GM21423 (cell line): Measurements from ENCODE around the gene RACGAP1.

Experiments
- ATAC-seq: cut with Tn5 transposase; IDR thresholded peaks from one replicate; pipeline ENCODE4 v1.9.1; 2021; ENCODE audit warnings: mild to moderate bottlenecking, moderate library complexity; ENCODE audit not compliant: unreplicated experiment

Gene RACGAP1

DNA sequence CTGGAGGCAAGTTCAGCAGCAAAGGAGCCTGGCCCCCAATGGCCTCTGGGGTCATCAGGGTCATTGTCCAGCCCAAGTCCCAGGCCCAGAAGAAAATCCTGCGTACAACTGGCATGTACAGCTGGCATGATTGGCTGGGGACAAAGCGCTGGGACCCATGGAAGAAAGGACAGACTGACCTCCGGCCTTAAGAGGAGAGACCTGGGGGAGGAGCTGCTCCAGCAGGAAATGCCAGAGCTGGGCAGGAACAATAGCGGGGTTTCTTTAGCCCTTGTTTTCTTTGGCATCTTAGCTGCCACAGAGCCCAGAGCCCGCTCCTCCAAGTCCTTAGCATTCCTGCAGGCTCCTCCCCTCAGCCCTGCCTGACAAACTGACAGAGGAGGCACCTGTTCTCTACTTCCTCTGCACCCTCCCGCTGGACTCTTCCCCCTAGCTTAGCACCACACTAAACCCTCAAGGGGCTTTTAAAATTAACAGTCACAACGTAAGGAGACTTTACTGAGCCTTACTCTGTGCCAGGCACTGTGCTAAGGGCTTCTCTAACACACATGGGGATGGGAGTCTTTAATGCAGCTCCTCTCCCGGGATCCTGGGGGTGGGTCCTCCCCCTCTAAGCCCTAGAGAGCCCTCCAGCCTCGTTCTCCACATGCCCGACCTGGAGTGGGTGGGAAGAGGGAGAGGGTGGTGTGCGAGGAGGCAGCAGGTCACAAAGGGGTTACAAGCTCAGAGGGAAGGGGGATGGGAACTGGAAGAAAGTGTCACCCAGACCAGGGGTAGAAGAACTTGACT lies 65.4 kb downstream of the RACGAP1 start:
- ATAC-seq, result no peak

DNA sequence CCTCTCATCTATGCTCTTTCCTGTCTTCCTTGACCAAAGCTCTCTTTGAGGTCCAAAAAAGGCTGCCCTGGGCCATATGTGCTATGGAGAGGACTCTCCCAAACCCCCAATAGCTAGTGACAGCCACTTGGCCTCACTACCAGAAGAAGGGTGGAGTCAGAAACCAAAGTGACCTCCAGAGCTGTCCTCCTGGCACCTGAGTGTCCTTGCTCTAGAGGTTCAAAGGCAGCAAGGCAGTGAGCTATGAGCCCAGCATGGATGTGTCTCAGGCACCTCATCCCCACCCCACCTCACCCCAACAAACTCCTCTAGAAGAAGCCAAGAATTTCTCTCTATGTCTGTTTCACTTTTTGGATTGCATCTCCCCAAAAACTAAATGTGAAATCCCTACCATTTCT lies 67.7 kb downstream of the RACGAP1 start:
- no peak for ATAC-seq

DNA sequence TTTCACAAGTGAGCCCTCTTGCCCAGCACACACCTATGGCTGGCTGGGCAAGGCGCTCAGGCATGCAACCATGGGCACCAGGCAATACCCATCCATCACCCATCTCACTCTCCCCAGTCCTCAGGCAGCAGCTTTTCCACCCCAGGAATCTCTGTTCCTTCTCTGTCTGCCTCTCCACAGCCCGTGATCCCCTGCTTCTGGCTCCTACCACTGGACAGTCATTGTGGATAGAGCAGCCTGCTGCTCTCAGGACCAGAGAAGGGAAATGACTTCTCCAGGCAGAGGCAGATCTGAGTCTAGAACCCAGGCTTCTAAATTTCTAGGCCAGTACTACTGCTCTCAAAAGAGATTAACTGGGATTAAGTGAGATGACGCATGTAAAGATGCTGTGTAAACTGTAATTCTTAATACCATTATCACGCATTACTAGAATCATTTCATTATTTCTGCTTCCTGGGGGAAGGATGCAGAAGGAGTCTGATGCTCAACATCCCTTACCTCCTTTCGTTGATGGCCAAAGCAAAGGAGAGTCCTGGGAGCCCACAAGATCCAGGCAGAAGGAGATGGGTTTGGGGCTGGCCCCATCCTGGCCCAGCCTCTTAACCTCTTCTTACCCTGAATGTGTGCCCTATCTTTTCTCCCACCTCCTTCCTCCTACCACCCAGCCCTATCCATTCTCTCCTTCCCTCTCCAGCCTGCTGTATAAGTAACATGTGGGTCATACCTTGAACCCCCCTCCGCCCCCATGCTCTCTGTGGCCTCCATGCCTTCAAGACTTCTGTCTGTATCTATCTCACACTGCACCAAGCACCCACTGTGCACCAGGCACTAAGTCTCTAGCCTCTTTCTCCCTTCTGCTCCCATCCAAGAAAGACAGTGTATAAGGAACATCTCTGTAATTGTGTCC lies 68.4 kb downstream of the RACGAP1 start:
- no peak for ATAC-seq

DNA sequence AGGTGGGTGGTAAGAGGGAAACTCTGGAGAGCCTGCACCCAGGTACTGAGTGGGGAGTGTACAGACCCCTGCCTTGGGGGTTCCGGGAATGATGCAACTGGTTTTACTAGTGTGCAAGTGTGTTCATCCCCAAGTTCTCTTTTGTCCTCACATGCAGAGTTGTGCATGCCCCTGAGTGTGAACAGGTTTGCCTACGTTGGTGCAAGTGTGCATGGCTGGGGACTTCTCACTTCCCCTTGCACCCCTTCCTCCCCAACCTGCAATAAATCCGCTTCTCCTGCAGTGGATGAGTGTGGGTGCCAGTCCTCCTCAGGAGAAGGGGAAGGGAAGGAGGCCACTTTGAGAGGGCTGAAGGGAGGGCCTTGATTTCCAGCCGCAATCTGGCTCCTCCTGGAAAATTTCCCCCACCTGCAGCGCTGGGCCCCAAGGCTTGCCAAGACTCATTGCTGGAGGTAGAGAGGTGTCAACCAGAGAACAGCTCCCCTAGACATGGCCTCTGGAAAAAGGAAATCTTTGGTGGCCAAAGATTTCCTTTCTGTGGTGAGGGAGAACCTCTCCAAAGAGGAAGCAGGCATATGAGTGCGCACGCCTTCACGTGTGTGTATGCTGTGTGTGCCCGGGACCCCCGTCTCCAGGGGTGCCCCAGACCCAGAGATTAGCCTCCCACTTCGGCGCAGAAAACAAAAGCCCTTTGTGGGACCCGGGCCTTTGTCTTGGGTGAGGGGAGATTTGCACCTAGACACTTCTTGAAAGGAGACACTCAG lies 69.2 kb downstream of the RACGAP1 start:
- no peak for ATAC-seq

DNA sequence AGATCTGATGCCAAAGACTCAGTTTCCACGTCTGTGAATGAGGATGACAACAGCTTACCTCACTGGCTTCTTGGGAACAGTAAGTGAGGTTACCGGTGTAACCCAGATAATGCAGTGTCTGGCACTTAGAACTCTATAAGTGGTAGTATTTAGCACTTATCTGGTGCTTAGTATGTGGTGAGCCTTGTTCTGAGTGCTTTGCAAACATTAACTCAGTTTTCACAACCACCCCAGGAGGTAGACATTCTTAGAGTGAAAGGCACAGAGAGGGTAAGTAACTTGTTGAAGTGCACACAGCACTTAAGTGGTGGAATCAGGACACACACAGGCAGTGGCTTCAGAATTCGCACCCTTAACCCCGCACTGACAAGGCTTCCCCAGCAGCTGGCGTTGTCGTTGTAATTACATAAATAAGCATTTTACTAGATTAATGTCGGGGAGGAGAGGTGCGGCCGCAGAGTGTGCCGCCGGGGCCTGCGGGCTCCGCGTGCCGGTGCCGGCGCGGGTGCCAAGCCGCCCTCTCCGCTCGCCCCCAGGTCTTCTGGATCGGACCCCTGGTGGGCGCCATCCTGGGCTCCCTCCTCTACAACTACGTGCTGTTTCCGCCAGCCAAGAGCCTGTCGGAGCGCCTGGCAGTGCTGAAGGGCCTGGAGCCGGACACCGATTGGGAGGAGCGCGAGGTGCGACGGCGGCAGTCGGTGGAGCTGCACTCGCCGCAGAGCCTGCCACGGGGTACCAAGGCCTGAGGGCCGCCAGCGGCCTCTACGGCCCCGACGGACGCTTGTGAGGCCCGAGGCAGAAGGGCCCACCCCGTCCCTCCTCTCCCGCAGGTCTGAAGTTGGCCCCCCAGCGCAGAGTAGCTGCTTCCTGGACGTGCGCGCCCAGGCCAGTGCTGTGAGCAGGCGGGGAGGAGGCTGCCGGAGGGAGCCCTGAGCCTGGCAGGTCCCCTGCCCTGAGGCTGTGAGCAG lies 70.1 kb downstream of the RACGAP1 start:
- ATAC-seq, result no peak

DNA sequence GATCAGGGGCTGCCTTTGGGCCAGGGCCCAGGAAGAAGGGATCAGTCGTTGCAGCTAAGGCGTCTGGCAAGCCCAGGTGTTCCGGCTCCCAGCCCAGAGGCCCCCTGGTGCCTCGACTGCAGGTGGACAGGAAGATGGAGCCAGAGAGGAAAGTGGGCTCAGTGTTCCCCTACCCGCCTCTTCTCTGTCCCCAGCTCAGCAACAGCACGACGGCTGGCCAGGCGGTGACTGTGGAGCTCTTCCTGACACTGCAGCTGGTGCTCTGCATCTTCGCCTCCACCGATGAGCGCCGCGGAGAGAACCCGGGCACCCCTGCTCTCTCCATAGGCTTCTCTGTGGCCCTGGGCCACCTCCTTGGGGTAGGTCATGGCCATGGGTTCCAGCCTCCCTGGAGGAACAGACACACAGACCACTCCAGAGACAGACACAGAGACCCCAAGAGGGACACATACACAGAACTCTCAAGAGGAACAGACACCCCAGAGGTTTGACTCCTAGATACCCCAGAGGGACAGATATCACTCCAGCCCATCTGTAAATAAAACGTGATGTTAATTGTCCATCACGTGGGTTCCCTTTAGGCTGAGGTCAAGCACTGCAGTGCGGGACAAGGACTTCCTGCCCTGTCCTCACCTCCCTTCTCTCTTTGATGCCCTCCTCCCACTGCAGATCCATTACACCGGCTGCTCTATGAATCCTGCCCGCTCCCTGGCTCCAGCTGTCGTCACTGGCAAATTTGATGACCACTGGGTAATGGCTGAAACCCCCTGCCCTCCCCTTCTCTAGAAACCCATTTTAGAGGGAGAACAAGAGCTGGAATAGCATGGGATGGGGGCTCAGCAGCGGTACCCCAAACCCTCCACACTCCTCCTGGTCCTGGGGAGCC lies 71.1 kb downstream of the RACGAP1 start:
- ATAC-seq, result no peak

DNA sequence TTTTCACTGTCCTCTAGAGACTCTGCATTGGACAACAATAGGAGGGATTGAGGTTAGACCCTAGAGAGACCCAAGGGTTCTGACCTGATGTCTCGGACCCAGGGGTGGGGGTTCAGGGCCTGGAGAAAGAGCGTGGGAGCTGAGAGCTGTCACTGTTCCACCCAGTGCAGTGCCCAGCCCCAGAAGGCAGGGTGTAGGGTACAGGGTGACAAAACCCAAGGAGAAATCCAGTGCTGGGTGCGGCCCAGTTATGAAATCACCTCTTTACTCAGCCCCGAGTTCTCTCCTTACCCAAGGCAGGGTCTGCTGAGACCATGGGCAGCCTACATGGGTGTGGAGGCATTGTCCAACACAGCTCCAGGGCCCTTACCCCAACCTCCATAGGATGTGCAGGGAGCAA lies 72.1 kb downstream of the RACGAP1 start:
- no peak for ATAC-seq

DNA sequence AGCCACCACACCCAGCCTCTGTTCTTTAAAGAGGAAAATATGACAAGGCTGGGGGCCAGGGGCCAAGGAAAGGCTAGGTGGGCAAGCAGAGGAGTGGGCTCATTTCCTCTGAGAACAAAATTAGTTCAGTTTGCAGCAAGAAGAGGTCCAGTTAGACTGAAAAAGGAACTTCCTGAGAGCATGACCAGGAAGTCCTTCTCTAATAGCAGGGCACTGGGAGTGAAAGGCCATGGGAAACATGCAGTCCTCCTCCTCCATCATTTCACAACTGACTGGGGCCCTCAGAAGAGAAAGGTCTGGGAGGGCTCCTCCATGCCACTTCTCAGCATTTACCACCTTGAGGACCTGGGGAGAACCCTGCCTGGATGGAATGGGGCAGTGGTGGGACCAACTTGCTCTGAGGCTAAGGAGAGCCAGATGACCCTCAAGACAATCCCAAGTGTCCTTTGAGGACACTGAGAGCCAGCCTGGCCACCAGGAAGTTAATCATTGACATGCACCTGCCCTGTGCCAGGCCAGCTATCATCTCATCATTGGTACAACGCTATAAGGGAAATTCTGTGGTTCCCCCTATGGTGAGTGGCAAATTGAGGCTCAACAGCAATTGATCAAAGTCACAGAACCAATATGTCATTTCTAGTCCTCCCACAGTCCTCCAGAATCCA lies 72.8 kb downstream of the RACGAP1 start:
- no peak for ATAC-seq

DNA sequence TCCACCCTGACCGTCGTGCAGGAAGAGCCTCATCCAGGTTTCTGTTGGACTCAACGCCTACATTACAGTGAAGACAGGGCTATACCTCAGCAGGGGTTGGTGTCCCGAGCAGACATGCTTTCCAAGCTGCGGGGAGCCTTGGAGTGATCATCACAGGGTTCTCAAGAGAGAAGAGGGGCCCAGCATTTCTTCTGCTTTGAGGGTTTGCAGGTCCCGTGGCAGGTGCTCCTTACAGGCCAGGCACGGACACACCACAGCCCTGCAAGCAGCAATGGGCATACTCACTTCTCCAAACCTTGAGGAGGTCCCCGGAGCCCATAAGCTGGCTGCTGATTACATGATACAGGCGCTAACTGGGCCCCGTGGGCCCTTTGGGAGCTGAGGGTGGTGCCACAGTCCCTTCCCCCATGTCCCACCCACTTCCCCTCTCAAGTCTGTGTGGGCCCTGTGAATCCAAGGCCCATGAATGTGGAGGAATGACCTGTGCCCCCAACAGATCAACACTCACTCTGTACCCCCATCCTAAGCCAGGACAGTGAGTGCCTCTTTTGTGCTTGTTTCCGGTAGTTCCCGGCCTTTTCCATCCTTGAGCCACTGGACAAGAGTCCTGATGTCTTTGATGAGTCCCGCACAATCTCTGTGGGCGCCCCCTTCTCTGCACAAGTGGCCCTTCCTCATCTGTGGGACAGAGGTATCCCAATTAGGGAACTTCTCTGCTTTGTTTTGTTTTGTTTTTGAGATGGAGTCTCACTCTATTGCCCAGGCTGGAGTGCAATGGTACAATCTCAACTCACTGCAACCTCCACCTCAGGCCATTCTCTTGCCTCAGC lies 73.7 kb downstream of the RACGAP1 start:
- ATAC-seq, result no peak

DNA sequence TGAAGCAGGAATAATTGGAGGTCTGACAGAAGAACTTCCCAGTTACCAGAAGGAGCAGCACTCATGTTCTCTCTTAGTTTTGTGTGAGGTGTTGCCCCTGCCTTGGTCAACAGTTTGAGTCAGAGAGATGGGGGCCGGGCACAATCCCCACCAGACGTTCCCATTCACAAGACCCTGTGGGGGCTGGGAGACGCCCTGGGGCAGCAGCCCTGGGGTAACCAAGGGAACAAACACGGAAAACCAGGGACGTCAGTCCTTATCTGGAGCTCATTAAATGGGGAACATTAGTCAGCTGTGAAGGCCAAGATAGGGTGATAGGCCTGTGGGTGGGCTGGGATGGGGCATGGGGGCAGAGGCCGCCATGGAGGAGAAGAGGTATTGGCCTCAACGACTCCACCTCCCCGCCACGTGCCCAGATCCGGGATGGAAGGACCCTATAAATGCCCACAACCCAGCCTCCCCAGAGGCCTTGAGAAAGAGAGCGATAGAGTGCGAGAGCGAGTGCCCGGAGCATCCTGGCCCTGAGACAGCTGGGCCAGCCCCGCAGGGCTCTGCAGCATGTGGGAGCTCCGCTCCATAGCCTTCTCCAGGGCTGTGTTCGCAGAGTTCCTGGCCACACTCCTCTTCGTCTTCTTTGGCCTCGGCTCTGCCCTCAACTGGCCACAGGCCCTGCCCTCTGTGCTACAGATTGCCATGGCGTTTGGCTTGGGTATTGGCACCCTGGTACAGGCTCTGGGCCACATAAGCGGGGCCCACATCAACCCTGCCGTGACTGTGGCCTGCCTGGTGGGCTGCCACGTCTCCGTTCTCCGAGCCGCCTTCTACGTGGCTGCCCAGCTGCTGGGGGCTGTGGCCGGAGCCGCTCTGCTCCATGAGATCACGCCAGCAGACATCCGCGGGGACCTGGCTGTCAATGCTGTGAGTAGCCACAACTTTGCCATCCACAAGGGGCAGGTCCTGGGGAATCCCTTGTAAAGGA lies 74.7 kb downstream of the RACGAP1 start, which contains the start of gene AQP2:
Gene AQP2, plus strand, starts transcription at position 465 of the 979 bp plus-strand sequence. Its CDS starts 94 bp downstream, at position 559.
- ATAC-seq, result no peak

DNA sequence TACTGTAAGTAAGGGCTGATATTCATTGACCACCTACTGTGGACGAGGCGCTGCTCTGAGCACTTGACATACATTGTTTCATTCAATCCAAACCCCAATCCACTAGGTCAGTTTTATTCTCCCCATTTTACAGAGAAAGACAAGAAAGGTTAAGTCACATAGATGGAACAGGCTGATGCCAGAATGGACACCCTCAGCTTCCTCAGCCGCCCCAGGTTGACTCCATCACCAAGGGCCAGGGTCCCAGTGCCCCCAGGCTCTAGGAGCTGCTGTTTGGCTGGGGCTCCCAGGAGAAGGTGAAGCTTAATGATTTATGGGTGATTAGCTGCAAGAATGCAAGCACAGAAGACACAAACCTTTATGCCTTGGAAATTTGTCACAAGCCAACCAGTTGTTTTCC lies 75.4 kb downstream of the RACGAP1 start:
- ATAC-seq, result no peak

DNA sequence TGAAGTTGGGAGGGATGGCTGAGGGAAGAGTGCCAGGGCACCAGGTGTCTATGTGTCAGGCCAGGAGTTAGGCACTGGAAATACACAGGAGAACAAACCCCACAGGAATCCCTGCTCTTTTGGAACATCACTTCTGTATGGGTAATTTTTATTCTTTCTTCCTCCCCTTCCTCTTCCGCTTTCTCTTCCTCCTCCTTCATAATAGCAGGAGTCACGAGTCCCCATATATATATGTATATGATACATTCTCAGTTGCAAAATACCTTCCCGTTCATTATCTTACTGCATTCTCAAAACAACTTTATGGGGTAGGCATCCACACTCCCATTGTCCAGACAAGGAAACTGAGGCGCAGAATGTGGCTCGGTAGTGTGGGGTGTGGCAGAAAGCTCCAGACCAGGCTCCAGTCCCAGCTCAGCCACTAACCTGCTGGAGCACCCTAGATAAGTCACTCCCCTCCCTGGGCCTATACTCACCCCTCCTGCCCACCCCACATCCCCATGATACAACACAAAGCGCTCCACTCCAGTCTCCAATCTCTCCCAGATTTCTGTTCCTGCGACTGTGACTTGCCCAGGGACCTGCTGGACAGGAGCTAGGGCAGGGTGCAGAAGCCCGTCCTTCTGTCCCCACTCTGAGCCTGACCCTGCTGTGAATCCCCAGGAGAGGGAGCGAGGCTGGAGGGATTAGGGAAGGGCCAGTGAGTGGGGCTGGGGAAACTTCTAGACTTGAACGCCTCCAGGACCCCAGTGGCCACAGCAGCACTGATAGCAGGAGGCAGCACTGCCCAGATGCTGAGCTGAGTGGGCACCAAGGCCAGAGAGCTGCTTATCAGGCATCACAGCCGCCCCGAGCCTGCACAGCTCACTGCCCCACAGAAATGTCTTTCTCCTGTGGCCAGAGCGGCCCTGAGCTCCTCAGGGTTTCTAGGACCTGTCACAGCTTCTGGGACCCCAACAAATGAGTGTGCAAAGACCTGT lies 76.1 kb downstream of the RACGAP1 start:
- no peak for ATAC-seq

DNA sequence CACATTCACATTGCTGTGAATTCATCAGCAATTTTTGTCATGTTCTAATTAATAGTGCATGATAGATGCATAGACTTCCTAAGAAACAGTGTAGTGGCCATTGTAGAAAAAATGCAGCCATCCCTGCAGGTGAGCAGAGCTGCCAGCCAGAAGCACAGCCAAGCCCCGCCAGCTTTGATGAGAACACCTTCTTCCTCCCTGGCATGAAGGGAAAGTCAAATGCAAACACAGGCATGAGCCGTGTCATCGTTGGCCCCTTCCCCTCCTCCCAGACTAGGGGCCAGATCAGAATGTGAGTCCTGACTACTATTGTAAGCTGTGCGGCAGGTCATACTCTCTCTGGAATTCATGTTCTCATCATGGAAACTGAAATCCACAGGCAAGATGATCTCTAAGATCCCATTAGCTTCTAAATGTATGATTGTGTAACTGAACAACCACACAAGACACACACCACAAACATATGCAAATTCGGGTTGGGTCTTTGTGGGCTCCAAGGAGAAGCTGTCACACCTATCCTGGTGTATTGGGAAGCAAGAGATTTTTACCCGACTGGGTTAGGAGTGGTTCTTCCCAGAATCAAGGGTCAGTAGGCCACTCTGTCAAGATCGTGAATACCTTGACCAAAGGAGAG lies 77.6 kb downstream of the RACGAP1 start:
- ATAC-seq, result no peak

DNA sequence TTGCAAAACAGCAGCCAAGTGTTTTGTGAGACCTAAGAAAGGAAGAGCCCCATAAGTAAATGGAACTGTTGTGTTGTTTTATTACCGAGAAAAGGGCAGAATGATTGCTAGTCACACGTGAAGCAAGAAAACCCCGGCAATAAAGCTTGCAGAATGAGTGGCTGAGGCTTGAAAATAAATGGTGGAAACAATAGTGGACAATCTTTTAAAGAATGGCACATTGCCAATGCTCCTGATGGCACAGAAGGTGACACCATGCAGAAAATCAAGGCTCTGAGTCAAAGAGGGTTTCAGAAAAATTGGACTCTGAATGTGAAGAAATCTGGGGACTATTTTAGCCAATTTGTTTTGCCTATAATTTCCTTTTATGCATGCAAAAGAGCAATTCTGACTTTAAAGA lies 78.8 kb downstream of the RACGAP1 start:
- ATAC-seq, result no peak

DNA sequence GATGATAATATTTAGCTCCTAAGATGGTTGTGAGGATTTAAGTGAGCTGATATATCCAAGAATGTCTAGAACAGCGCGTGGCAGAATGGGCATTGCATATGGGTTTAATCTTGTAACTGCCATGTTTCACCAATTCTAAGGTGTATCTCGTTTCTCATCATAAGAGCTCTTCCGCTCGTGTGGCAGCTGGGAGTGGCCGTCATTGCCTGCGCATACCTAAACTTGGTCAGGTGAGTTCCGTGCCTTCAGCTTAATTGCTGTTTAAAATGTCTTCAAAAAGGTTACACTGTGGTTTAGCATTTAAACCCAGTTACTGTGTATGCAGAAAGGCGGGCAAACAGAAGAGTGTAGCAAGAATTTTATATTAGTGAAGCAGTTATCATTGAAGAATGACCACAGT lies 79.2 kb downstream of the RACGAP1 start:
- ATAC-seq, result no peak
